Ovary (tissue), 9 donors: Measurements from ENCODE around the gene HINT1. TPM values are rescaled to one million over a fixed set of nuclear protein-coding genes. Genes with fewer than 3 reads are reported as not detected.

Experiments
- DNase-seq, 5 donors: peaks; one replicate each; pipeline ENCODE4 v3.0.0-alpha.2; 2019 to 2020
- H3K27ac ChIP-seq, 2 donors: fragments of 200-600 bp; one replicate each; pipeline versions ENCODE4 v1.5.1 to v1.8.0; 2019 to 2022
- H3K27me3 ChIP-seq: fragments of 200-600 bp; one replicate; pipeline ENCODE4 v1.8.0; 2022
- H3K36me3 ChIP-seq: fragments of 200-600 bp; sonication (generic); one replicate; pipeline ENCODE4 v1.5.1; 2019
- H3K4me1 ChIP-seq: one replicate; pipeline ENCODE4 v1.8.1; 2013; ENCODE audit warnings: mild to moderate bottlenecking, moderate library complexity; ENCODE audit not compliant: insufficient read depth
- H3K4me3 ChIP-seq: fragments of 200-600 bp; sonication (generic); one replicate; pipeline ENCODE4 v1.5.1; 2017
- H3K9me3 ChIP-seq, 2 donors: fragments of 200-600 bp in 1 of 2; sonication (generic) in 1 of 2; one replicate each; pipeline versions ENCODE4 v1.5.1 to v1.8.1; 2013 to 2019; ENCODE audit warnings: mild to moderate bottlenecking in 1 of 2, moderate library complexity in 1 of 2
- EP300 ChIP-seq: sonication (generic); formaldehyde crosslinking; IDR thresholded peaks from one replicate; pipeline ENCODE4 v1.6.1; 2017; ENCODE audit warnings: antibody characterized with exemption
- POLR2A ChIP-seq: fragments of 450-650 bp; IDR thresholded peaks from one replicate; pipeline ENCODE4 v1.6.1; 2017; ENCODE audit warnings: antibody characterized with exemption, mild to moderate bottlenecking, moderate library complexity
- WGBS, 3 donors: extraction: QIAGEN DNeasy Blood & Tissue Kit in 1 of 3; methylation state at CpG; one replicate each; pipeline versions ENCODE4 v1.1.5 to v1.1.7; 2013 to 2017; 5-methylcytosine and 5-hydroxymethylcytosine counted together
- intact Hi-C, 4 donors: fragments of 100-400 bp; cut with DNase I; formaldehyde crosslinking; loops; one replicate each; pipeline versions ENCODE4 v1.11.0 to v1.15.1; 2022 to 2023
- polyA plus RNA-seq, 2 donors: library from polyadenylated mRNA; stranded (reverse); fragments of 200-250 nt in 1 of 2; fragments of 350-450 nt in 1 of 2; fragmentation: Illumina TruSeq in 1 of 2; extraction: RNeasy Lipid Tissue Mini Kit (QIAGEN cat#74804) in 1 of 2; gene quantifications; one replicate each; pipeline ENCODE4 v1.2.3, GENCODE V29; 2013 to 2014
- total RNA-seq, 7 donors: library from RNA; depleted of rRNA in 2 of 7; stranded (reverse); fragments of >200 nt in 2 of 7; fragmentation: NEBNext Ultra II Directional in 3 of 7; extraction: Animal tissue kit (Norgen Biotek cat#: 25700) in 3 of 7; gene quantifications; one replicate each; pipeline versions ENCODE4 v1.1.0 to v1.2.4, GENCODE V29; 2016 to 2023
- TF ChIP-seq, protein P1 (sequence below), 3 donors: fragments of 450-650 bp in 2 of 3; fragments of 200-600 bp in 1 of 3; IDR thresholded peaks; one replicate each; pipeline versions ENCODE4 v1.5.1 to v1.8.0; 2016 to 2022; ENCODE audit warnings: antibody characterized with exemption in 3 of 3, mild to moderate bottlenecking in 1 of 3
- donor health status: DM: no; HTN: no; CAD: no; lungs with moderate emphysema.
- donor health status: DM: no; HTN: no; CAD: no.
- donor health status: Bipolar disorder and iron deficiency.
- donor health status: DM: yes; HTN: yes; CAD: no.
- donor health status: DM: no; HTN: no; CAD: no.
- donor health status: DM: yes; HTN: yes; CAD: no.

HINT1 gene
- total and polyA plus RNA-seq, 9 donors = 103 to 240 (median 148) TPM

GRCh38 chr5:131151216-131151615 lies 13.8 kb downstream of the HINT1 start:
- WGBS, 3 donors = 83 to 86% (median 83%) methylated on average over 4 of the region's 4 CpGs
- H3K36me3 ChIP-seq = no peaks in the 10 kb centered on the region
- intact Hi-C loops = no loop called here

DNA sequence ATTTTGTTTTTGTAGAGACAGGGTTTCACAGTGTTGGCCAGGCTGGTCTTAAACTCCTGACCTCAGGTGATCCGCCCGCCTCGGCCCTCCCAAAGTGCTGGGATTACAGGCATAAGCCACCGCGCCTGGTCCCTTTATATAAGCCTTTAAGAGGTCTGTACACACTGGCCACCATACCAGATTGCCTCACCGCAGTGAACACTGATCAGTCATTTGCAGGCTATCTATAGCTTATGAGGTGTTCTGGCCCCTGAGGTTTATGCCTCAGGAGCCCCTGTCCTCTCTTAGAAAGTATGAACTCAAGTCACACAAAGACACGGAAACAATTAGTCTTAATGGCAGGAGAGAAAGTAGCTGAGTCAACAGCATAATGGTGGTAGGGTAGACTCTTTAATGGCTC lies 14.6 kb downstream of the HINT1 start:
- TF ChIP-seq EP300 (no peak), POLR2A (no peak)
- TF ChIP-seq, protein P1, sequence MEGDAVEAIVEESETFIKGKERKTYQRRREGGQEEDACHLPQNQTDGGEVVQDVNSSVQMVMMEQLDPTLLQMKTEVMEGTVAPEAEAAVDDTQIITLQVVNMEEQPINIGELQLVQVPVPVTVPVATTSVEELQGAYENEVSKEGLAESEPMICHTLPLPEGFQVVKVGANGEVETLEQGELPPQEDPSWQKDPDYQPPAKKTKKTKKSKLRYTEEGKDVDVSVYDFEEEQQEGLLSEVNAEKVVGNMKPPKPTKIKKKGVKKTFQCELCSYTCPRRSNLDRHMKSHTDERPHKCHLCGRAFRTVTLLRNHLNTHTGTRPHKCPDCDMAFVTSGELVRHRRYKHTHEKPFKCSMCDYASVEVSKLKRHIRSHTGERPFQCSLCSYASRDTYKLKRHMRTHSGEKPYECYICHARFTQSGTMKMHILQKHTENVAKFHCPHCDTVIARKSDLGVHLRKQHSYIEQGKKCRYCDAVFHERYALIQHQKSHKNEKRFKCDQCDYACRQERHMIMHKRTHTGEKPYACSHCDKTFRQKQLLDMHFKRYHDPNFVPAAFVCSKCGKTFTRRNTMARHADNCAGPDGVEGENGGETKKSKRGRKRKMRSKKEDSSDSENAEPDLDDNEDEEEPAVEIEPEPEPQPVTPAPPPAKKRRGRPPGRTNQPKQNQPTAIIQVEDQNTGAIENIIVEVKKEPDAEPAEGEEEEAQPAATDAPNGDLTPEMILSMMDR (IDR thresholded peaks at IDR 0.05) = no peak
- 94 to 97% (median 96%) methylated on average over 7 of the region's 7 CpGs for whole genome bisulfite sequencing, 3 donors
- H3K4me1 ChIP-seq = no peaks in the 10 kb centered on the region

More at GRCh38 chr5:131151216-131151615, 13.8 kb downstream of the HINT1 start:
- Histone ChIP-seq H3K4me1 (no peaks in the 10 kb centered on the region), H3K27ac (no peak overlapping the region), H3K27me3 (no peaks in the 10 kb centered on the region), H3K4me3 (no peak overlapping the region), H3K9me3 (no peaks in the 10 kb centered on the region)
- TF ChIP-seq POLR2A (no peak), EP300 (no peak)
- TF ChIP-seq, protein P1 (IDR thresholded peaks at IDR 0.05) = no peak
- no peak for DNase-seq

DNA sequence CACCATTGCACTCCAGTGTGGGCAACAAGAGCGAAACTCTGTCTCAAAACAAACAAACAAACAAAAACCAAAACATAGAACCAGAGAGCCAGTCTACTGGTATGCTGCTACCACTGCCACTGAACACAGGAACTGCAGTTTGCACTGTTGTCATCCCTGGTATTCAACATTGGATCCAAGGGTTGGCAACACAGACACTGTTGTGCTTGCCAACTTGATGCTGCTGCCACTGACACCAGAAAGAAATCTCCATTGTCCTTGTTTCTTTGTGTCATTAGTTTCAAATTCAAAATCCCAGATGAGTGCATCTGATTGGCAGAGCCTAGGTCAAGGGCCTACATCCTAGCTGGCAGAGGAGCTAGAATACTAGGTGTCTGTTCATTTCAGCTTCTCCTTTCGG lies 16.2 kb downstream of the HINT1 start:
- intact Hi-C loops = no loop called here
- TF ChIP-seq, protein P1 (IDR thresholded peaks at IDR 0.05) = no peak
- TF ChIP-seq POLR2A (no peak), EP300 (no peak)
- DNase-seq = no peak

More for the DNA sequence above, 14.6 kb downstream of the HINT1 start:
- DNase-seq = no peak
- H3K27me3 ChIP-seq = no peaks in the 10 kb centered on the region
- no peak overlapping the region for H3K4me3 ChIP-seq
- intact Hi-C loops = no loop called here
- H3K9me3 ChIP-seq = no peaks in the 10 kb centered on the region
- no peaks in the 10 kb centered on the region for H3K36me3 ChIP-seq
- H3K27ac ChIP-seq = no peak overlapping the region

GRCh38 chr5:131147258-131147657 lies 17.8 kb downstream of the HINT1 start:
- Histone ChIP-seq H3K4me1 (no peaks in the 10 kb centered on the region), H3K27ac (no peak overlapping the region), H3K9me3 (no peaks in the 10 kb centered on the region), H3K4me3 (no peak overlapping the region), H3K36me3 (no peaks in the 10 kb centered on the region), H3K27me3 (no peaks in the 10 kb centered on the region)
- TF ChIP-seq, protein P1 (IDR thresholded peaks at IDR 0.05) = no peak
- TF ChIP-seq POLR2A (no peak), EP300 (no peak)
- intact Hi-C loops = no loop called here
- no peak for DNase-seq

More for the DNA sequence above, 16.2 kb downstream of the HINT1 start:
- no peaks in the 10 kb centered on the region for H3K9me3 ChIP-seq
- no peak overlapping the region for H3K4me3 ChIP-seq
- H3K4me1 ChIP-seq = no peaks in the 10 kb centered on the region
- H3K27ac ChIP-seq = no peak overlapping the region
- H3K36me3 ChIP-seq = no peaks in the 10 kb centered on the region
- 89 to 97% (median 93%) methylated on average over 2 of the region's 2 CpGs for whole genome bisulfite sequencing, 3 donors
- H3K27me3 ChIP-seq = no peaks in the 10 kb centered on the region
